AG04450 (cell line): ENCODE data around the gene SHB. TPM values are rescaled to one million over a fixed set of nuclear protein-coding genes. Genes with fewer than 3 reads are reported as not detected.

ENCODE experiments used
- CTCF ChIA-PET: fragments of 300-600, 350-600 bp; formaldehyde crosslinking; extraction: SDS; loops from one replicate; lab custom pipeline; 2022; ENCODE audit warnings: antibody characterized with exemption, inconsistent platforms; lab: Charles Lee
- POLR2A ChIA-PET: fragments of 350-600 bp; formaldehyde crosslinking; extraction: SDS; loops from one replicate; lab custom pipeline; 2021; ENCODE audit warnings: antibody characterized with exemption, inconsistent platforms; lab: Yijun Ruan, JAX
- DNase-seq: peaks from one replicate; pipeline ENCODE4 v3.0.0-alpha.2; 2011; ENCODE audit warnings: low read depth, low spot score
- H3K27ac ChIP-seq: one replicate; pipeline ENCODE4 v1.5.1; 2012; ENCODE audit warnings: low read depth, low read length, control low read depth
- H3K27me3 ChIP-seq: one replicate; pipeline ENCODE4 v1.6.0; 2012; ENCODE audit warnings: low read length; ENCODE audit not compliant: control insufficient read depth, insufficient read depth
- H3K4me3 ChIP-seq: 2 replicates; pipeline ENCODE4 v1.5.1; 2011; ENCODE audit warnings: mild to moderate bottlenecking, low read depth, low read length, control low read depth
- H3K9me3 ChIP-seq: 2 replicates; pipeline ENCODE4 v1.5.1; 2012; ENCODE audit warnings: low read length; ENCODE audit not compliant: control insufficient read depth, insufficient read depth
- polyA plus RNA-seq: library from polyadenylated mRNA; depleted of rRNA; stranded (reverse); fragments of >200 nt; gene quantifications from 2 replicates; pipeline ENCODE4 v1.2.3, GENCODE V29; 2011
- TF ChIP-seq, protein P1 (sequence below): IDR thresholded peaks from 2 replicates; pipeline ENCODE4 v1.5.1; 2011; ENCODE audit warnings: low read depth, low read length, control low read depth, inconsistent platforms

Gene SHB
- polyA plus RNA-seq, 1 experiment = 16.7 TPM

DNA sequence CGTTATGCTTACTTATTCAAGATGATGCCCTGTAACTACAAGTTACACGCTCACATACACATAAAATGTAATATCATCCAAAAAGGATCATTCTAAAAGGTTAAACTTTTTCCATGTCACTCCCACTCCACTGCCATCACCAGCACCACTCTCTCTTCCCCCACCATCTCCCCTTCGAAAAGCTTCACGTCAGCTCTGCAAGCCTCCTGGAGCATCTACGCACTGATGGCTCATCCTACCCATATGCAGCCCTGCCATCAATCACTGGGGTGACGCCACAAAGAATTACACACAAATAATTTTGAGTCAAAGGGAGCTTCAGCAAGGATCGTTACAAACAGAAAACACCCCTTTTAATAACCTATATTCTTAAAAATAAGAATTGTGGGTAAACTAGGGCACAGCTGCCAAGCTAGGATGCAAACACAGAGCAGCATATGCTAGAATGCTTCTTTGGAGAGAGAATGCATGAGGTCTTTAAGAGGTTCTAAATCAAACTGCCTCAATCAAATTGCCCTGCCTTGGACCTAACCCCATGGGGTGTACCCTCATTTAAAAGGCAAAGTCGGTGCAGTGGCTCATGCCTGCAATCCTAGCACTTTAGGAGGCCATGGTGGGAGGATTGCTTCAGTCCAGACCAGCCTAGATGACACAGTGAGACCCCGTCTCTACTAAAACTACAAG is 56.1 kb downstream of the SHB start:
- POLR2A ChIA-PET = no interaction called here

DNA sequence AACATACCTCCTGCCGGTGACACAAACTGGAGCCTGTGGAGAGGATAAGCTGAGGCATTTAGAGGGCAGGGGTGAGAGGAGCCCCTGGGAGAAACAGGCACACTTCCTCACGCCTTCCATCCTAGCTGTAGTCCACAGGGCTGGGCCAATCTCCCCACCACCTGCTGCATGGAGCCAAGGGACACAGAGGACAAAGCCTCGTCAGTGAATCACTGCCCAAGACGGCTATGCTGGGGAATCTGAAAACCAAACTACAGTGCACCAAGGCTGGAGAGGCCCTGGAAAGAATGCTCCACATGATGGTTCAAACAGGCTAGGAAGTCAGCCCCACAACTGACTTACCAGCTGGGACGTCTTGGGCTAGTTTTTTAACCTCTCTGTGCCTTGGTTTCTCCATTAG is 57.0 kb downstream of the SHB start:
- no peak for DNase-seq
- ChIA-PET CTCF (no interaction called here), POLR2A (no interaction called here)
- Histone ChIP-seq H3K9me3 (no peaks in the 10 kb centered on the region), H3K27me3 (no peaks in the 10 kb centered on the region), H3K4me3 (no peak overlapping the region), H3K27ac (no peak overlapping the region)
- TF ChIP-seq, protein P1, sequence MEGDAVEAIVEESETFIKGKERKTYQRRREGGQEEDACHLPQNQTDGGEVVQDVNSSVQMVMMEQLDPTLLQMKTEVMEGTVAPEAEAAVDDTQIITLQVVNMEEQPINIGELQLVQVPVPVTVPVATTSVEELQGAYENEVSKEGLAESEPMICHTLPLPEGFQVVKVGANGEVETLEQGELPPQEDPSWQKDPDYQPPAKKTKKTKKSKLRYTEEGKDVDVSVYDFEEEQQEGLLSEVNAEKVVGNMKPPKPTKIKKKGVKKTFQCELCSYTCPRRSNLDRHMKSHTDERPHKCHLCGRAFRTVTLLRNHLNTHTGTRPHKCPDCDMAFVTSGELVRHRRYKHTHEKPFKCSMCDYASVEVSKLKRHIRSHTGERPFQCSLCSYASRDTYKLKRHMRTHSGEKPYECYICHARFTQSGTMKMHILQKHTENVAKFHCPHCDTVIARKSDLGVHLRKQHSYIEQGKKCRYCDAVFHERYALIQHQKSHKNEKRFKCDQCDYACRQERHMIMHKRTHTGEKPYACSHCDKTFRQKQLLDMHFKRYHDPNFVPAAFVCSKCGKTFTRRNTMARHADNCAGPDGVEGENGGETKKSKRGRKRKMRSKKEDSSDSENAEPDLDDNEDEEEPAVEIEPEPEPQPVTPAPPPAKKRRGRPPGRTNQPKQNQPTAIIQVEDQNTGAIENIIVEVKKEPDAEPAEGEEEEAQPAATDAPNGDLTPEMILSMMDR = no peak

More for the DNA sequence above, 56.1 kb downstream of the SHB start:
- Histone ChIP-seq H3K4me3 (no peak overlapping the region), H3K27me3 (no peaks in the 10 kb centered on the region), H3K9me3 (no peaks in the 10 kb centered on the region), H3K27ac (no peak overlapping the region)
- DNase-seq = no peak
- CTCF ChIA-PET = no interaction called here
- TF ChIP-seq, protein P1 = no peak

DNA sequence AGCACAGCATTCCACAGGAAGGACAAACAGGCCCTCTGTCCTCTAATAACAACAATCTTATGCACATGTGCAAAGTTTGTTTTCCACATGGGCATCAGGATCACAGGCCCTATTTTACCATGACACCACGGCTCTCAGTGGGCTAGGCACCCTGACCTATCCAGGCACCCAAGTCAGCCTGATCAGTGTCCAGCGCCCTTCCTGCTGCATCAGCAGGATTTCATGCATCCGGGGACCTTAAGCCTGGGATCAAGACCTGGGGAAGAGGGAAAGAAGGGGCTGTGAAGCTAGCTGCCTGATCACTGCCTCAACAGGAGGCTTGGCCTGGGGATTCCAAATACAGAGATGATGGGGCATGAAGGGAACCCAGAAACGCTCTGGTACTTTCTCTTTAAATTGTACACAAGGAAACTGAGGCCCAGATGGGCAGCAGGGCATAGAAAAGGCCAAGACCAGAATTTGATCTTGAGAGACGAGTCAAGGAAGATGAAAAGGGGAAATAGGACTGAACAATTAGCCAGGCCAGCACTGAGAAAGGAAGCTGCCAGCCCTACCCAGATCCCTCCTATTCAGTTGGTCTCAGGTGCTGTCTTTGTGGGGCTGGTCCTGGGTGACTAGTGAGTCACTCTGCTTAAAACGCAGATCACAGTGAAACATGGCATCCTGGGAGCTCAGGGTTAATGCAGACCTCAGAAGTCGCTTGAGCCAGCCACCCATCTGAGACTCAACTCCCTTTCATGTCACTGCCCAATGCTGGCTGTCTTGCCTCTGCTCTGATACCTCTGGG is 57.9 kb downstream of the SHB start:
- Histone ChIP-seq H3K4me3 (no peak overlapping the region), H3K27ac (no peak overlapping the region), H3K9me3 (no peaks in the 10 kb centered on the region), H3K27me3 (no peaks in the 10 kb centered on the region)
- TF ChIP-seq, protein P1 = no peak
- DNase-seq = no peak
- ChIA-PET CTCF (no interaction called here), POLR2A (no interaction called here)

DNA sequence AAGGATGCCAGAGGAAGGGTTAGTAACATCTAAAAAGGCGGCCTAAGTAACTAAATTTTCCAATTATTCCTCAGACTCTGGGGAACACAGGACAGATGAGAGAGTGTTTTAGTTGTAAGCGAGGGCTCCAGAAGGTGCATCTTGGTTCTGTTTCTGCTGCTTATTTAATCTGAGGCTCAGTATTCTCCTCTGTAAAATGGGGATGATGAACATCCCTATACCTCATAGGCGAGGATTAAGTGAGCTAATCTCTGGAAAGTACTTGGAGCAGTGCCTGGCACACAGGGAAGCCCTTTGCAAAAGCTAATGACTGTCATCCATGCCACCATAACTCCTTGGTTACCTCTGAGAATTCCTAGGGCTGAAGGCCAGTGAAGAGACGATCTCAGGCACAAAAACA is 59.0 kb downstream of the SHB start:
- ChIA-PET POLR2A (no interaction called here), CTCF (no interaction called here)
- Histone ChIP-seq H3K27me3 (no peaks in the 10 kb centered on the region), H3K27ac (no peak overlapping the region), H3K9me3 (no peaks in the 10 kb centered on the region), H3K4me3 (no peak overlapping the region)
- TF ChIP-seq, protein P1 = no peak
- no peak for DNase-seq

DNA sequence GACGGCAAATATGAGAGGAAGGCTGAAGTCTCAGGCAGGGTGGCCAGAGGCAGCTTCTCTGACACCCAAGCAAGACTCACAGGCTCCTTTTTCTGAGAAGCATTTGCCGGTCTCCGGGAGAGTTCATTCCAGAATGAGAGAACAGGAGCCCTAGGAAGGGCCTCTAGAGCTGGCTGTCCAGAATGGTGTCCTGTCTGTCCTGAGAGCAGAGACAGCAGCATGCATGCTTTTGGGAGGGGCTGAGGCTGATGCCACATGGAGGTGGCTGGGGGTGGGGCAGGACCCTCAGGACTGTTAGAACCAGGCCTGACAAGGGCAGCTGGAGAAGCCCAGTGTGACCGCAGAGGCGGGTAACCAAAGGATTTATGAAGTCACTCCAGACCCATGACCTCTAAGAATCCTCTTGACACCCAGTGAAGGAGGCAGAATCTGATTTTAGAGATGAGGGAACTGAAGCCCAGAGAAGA is 60.0 kb downstream of the SHB start:
- H3K27me3 ChIP-seq = no peaks in the 10 kb centered on the region
- ChIA-PET CTCF (interaction anchor here (1.0 kb wide), 1 partner anchor 58 kb away, joined by 3 read pairs; no protein-coding TSS in a partner anchor), POLR2A (interaction anchor here (0.9 to 1.9 kb wide), 4 partner anchors 8 to 28 kb away, joined by 3 to 10 read pairs (median 6); no protein-coding TSS in a partner anchor)
- no peak overlapping the region for H3K4me3 ChIP-seq
- no peaks in the 10 kb centered on the region for H3K9me3 ChIP-seq
- H3K27ac ChIP-seq = peak overlapping the region; percentile 90
- DNase-seq = no peak
- TF ChIP-seq, protein P1 = no peak
